ENCODE data around the gene ISOC2.
"Not testable (repeated sequence)": the region's sequence is repeated elsewhere in the genome, so short reads cannot be mapped to it uniquely, and the experiment has no call there.

ISOC2 gene

DNA sequence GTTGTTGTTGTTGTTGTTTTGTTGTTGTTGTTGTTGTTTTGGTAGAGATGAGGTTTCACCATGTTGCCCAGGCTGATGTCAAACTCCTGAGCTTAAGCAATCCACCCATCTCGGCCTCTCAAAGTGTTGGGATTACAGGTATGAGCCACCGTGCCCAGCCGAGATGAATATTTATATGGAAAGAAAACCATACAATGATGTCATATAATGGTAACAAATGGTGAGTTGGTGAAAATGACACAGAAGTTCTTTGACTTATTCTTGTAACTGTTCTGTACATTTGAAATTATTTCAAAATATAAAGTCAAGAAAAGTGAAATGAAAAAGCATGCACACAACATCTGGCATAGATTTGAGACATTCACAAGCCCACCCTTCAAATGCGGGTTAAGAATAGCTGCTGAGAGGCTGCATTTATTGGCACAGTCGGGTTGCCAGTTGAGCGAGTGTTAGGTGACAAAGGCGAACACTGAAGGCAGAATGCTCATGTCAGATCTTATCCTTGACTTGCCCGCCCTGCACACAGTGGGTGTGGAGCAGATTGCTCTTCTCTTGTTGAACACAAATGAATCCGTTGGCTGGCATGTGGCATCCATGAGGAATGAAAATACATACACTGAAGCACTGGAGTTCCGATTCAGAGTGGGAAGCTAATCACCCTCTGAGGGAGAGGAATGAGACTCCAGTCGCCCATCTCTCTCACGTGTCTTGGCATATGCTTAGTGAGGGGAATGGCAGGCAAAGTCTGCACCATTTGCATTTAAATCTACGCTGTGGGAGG lies 38.0 kb downstream of the ISOC2 start:
- TF ChIP-seq, protein P1, sequence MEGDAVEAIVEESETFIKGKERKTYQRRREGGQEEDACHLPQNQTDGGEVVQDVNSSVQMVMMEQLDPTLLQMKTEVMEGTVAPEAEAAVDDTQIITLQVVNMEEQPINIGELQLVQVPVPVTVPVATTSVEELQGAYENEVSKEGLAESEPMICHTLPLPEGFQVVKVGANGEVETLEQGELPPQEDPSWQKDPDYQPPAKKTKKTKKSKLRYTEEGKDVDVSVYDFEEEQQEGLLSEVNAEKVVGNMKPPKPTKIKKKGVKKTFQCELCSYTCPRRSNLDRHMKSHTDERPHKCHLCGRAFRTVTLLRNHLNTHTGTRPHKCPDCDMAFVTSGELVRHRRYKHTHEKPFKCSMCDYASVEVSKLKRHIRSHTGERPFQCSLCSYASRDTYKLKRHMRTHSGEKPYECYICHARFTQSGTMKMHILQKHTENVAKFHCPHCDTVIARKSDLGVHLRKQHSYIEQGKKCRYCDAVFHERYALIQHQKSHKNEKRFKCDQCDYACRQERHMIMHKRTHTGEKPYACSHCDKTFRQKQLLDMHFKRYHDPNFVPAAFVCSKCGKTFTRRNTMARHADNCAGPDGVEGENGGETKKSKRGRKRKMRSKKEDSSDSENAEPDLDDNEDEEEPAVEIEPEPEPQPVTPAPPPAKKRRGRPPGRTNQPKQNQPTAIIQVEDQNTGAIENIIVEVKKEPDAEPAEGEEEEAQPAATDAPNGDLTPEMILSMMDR (conservative IDR thresholded peaks at IDR 0.05; ENCODE audit: low read length), result no peak
- no peak for DNase-seq (ENCODE audit: low read depth)

DNA sequence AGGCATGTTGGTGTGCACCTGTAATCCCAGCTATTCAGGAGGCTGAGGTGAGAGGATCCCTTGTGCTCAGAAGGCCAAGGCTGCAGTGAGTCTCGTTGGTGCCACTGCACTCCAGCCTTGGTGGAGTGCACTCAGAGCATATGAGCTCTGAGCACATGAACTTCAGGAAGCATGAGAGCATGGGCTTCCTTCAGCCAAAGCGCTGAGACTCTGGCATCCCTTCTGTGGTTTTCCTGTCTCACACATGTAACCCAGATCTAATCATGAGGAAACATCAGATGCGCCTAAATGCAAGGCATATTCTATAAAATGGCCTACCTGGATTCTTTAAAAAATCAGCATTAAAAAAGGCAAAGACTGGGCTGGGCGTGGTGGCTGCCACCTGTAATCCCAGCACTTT lies 40.2 kb downstream of the ISOC2 start:
- not testable (repeated sequence) for H3K4me3 ChIP-seq (ENCODE audit: low read length)
- DNase-seq (ENCODE audit: low read depth), result peak; percentile 20

More for the DNA sequence above, 38.0 kb downstream of the ISOC2 start:
- H3K4me3 ChIP-seq (ENCODE audit: low read length), result no peak overlapping the region

DNA sequence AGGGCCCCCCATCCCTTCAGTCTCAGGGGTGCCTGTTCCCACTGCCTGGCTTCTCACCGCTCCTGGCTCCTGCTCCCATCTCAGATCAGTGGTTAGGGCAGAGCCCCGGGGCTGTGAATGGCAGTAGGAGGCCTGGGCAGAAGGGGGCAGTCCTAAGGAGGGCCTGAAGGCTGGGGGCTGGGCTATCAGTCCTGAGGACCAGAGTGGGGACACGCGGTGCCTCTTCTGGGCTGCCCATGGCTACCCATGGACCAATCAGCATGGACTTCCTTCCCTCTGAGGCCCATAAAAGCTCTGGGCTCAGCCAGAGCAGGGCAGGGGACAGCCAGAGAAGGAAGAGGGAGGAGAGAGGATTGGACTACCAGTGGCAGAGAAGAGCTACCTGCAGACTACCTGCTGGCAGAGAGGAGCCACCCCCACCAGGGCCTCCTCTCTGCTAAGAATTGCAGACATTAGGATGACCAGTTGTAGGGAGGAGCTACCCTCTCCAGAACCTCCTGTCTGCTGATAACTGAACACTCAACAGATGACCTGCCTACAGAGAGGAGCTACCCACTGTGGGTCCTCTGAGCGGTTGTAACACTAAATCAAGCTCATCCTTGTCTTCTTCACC lies 41.7 kb downstream of the ISOC2 start:
- no peak for DNase-seq (ENCODE audit: low read depth)
- TF ChIP-seq, protein P1 (conservative IDR thresholded peaks at IDR 0.05; ENCODE audit: low read length), result no peak
- no peak overlapping the region for H3K4me3 ChIP-seq (ENCODE audit: low read length)

DNA sequence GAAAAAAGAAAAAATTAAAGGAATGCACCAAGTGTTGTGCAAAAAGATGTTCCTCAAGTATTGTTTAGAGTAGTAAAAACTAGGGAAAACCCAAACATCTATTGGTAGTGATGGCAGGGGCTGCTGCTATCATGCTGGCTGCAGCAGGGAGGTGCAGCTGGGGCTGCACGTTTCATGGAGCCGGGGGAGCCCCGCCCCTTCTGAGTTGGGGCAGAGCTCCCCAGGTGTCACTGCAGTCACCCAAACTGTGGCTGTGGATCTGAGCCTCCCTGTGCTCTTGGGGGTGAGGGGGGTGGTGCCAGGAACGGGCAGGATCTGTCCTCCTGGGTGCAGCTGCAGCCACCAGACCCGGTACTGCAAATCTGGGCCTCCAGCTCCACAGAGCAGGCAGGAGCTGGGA lies 42.3 kb downstream of the ISOC2 start:
- DNase-seq (ENCODE audit: low read depth), result no peak
- no peak overlapping the region for H3K4me3 ChIP-seq (ENCODE audit: low read length)

DNA sequence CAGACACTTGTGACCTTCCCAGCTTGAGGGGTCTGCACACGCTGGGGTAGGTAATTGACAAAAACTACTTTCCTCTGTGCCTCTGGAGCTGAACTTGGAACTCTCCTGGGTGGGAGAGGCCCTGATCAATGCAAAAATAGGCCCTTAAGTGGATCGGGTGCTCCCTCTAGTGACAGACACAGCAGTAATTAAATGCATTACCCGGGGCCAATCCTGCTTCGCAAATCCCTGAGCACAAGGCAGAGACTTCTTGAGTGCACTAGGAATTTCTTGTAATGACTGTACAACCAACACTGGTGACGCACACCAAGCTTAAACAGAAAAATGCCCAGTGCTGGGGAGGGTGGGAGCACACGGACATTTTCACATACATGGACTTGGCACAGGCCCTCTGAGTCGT lies 43.3 kb downstream of the ISOC2 start:
- TF ChIP-seq, protein P1 (conservative IDR thresholded peaks at IDR 0.05; ENCODE audit: low read length), result peak; percentile 80
- H3K4me3 ChIP-seq (ENCODE audit: low read length), result no peak overlapping the region
- DNase-seq (ENCODE audit: low read depth), result peak; percentile 84

More for the DNA sequence above, 42.3 kb downstream of the ISOC2 start:
- TF ChIP-seq, protein P1 (conservative IDR thresholded peaks at IDR 0.05; ENCODE audit: low read length), result no peak

DNA sequence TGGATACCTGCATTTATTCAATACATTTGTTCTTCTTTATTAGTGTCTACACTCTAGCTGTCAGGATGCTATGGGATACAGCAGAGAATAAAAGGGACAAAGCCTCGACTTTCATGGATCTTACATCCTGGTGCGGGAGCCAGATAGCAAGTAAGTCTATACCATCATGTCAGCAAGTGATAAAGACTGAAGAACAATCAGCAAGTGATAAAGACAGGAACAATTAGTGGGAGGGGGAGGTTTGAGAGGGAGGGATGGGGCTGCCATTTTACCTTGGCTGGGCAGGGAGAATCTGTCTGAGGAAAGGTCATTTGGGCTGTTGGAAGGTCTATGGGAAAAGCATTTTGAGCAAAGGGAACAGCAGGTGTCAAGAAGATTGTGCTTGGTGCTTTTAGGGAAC lies 51.3 kb downstream of the ISOC2 start:
- DNase-seq (ENCODE audit: low read depth), result no peak
- no peak overlapping the region for H3K4me3 ChIP-seq (ENCODE audit: low read length)
- TF ChIP-seq, protein P1 (conservative IDR thresholded peaks at IDR 0.05; ENCODE audit: low read length), result no peak

DNA sequence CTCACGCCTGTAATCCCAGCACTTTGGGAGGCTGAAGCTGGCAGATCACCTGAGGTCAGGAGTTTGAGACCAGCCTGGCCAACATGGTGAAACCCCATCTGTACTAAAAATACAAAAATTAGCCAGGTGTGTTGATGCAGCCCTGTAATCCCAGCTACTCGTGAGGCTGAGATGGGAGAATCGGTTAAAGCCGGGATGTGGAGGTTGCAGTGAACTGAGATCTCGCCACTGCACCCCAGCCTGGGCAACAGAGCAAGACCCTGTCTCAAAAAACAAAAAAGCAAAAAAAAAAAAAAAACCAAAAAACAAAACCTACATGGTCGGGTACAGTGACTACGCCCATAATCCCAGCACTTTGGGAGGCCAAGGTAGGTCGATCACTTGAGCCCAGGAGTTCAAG lies 52.3 kb downstream of the ISOC2 start:
- not testable (repeated sequence) for DNase-seq (ENCODE audit: low read depth); H3K4me3 ChIP-seq (ENCODE audit: low read length)

DNA sequence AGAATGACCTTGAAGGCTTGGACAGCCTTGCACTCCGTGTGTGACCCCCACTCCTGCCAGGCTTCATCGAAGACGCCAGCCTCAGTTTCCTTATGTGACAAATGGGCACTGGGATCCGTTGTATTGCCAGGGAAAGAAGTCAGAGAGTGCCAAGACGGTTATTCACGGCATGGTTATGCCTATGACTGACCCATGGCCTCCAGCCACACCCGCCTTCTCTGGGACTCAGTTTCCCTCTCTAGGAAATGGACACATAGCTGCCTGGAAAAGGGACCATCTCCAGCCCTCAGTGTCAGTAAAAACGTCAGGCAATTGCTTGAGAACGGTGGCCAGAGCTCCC lies 52.9 kb downstream of the ISOC2 start:
- DNase-seq (ENCODE audit: low read depth), result no peak
- peak overlapping the region; percentile 74 for H3K4me3 ChIP-seq (ENCODE audit: low read length)
- TF ChIP-seq, protein P1 (conservative IDR thresholded peaks at IDR 0.05; ENCODE audit: low read length), result no peak

Measured in AG10803 (cell line).